Endodermal cell (in vitro differentiated cells): ENCODE results near the gene KLF1. TPM values are rescaled to one million over a fixed set of nuclear protein-coding genes. Genes with fewer than 3 reads are reported as not detected.
"Not testable (repeated sequence)": the region's sequence is repeated elsewhere in the genome, so short reads cannot be mapped to it uniquely, and the experiment has no call there.

ENCODE experiments used
- DNase-seq: peaks from one replicate; pipeline ENCODE4 v3.0.0-alpha.2; 2017
- H3K27ac ChIP-seq: 2 replicates; pipeline ENCODE4 v1.5.1; 2013; ENCODE audit warnings: mild to moderate bottlenecking, low read depth, low read length, moderate library complexity
- H3K27me3 ChIP-seq: 2 replicates; pipeline ENCODE4 v1.6.1; 2013; ENCODE audit warnings: mild to moderate bottlenecking, low read length, moderate library complexity; ENCODE audit not compliant: insufficient read depth, control insufficient read depth, poor library complexity, severe bottlenecking
- H3K36me3 ChIP-seq: 2 replicates; pipeline ENCODE4 v1.7.0; 2013; ENCODE audit warnings: mild to moderate bottlenecking, low read length, moderate library complexity; ENCODE audit not compliant: control insufficient read depth, insufficient read depth
- H3K4me1 ChIP-seq: one replicate; pipeline ENCODE4 v1.7.0; 2013; ENCODE audit warnings: low read length; ENCODE audit not compliant: control insufficient read depth, insufficient read depth
- H3K4me3 ChIP-seq: 2 replicates; pipeline ENCODE4 v1.5.1; 2013; ENCODE audit warnings: mild to moderate bottlenecking, low read length, moderate library complexity
- H3K9ac ChIP-seq: 2 replicates; pipeline ENCODE4 v1.6.1; 2013; ENCODE audit warnings: mild to moderate bottlenecking, low read length, moderate library complexity; ENCODE audit not compliant: poor library complexity, severe bottlenecking; ENCODE audit errors: extremely low read depth
- H3K9me3 ChIP-seq: 2 replicates; pipeline ENCODE4 v1.6.1; 2013; ENCODE audit warnings: mild to moderate bottlenecking, low read length, moderate library complexity; ENCODE audit not compliant: control insufficient read depth
- H3K27ac Mint-ChIP-seq: 2 replicates; pipeline ENCODE4 v1.8.0; 2020; ENCODE audit warnings: mixed read lengths
- H3K27me3 Mint-ChIP-seq: 2 replicates; pipeline ENCODE4 v1.8.0; 2021; ENCODE audit warnings: mild to moderate bottlenecking, mixed read lengths; ENCODE audit not compliant: insufficient read depth
- H3K36me3 Mint-ChIP-seq: 2 replicates; pipeline ENCODE4 v1.8.0; 2020; ENCODE audit warnings: low read depth, mixed read lengths
- H3K4me1 Mint-ChIP-seq: 2 replicates; pipeline ENCODE4 v1.8.0; 2020; ENCODE audit warnings: mixed read lengths
- H3K4me3 Mint-ChIP-seq: 2 replicates; pipeline ENCODE4 v1.8.0; 2020; ENCODE audit warnings: mild to moderate bottlenecking, moderate library complexity, mixed read lengths
- H3K9me3 Mint-ChIP-seq: 2 replicates; pipeline ENCODE4 v1.8.0; 2020; ENCODE audit warnings: mild to moderate bottlenecking, mixed read lengths
- WGBS, 2 experiments: methylation state at CpG; one replicate each; pipeline versions ENCODE4 v1.1.5 to v1.1.7; 2013; ENCODE audit warnings: missing lambda C conversion rate in 2 of 2, mixed read lengths in 1 of 2; ENCODE audit not compliant: insufficient coverage in 1 of 2, insufficient read length in 1 of 2; 5-methylcytosine and 5-hydroxymethylcytosine counted together
- total RNA-seq, 2 donors: library from RNA; stranded (reverse); fragmentation: NEBNext Ultra II Directional in 1 of 2; extraction: Animal tissue kit (Norgen Biotek cat#: 25700) in 1 of 2; gene quantifications; 2 replicates in 1 of 2; 3 replicates in 1 of 2; pipeline ENCODE4 v1.2.1, GENCODE V29; 2021
- TF ChIP-seq, protein P1 (sequence below): fragments of 200-600 bp; sonication (generic); conservative IDR thresholded peaks from 2 replicates; pipeline ENCODE4 v1.5.0; 2021; ENCODE audit warnings: antibody characterized with exemption, mild to moderate bottlenecking

KLF1 gene
- total RNA-seq, 2 donors from 2014 or later, result 0.91 to 1.0 TPM

DNA sequence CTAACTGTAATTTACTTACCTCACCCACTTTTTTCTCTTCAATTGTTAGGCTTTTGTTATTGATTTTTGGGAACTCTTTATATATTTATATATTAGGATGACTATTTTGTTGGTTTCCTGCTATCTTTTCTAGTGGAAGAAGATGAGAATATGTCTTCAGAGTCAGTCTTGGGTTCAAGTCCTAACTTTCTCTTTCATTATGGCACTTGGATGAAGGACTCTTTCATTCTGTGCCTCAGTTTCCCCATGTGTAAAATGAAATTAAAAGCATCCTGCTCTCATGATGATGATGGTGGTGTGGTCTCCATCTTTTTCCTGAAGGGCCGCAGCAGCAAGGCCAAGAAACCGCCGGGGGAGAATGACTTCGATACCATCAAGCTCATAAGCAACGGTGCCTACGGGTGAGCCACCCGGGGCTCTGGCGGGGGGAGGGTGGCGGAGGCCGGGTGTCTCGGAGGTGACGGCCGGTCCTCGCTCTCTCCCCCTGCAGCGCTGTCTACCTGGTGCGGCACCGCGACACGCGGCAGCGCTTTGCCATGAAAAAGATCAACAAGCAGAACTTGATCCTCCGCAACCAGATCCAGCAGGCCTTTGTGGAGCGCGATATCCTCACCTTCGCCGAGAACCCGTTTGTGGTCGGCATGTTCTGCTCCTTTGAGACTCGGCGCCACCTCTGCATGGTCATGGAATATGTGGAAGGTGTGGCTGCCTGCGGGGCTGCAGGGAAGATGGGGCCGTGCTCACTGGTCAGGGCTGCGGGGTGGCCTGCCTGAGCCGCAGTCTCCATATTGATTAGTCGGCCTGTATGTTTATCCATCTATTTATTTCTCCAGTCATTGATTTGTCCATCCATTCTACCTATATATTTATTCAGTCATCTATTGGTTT, 28.7 kb downstream of the KLF1 start:
- Mint-ChIP-seq H3K4me3 (no peak overlapping the region), H3K9me3 (peaks cover 3% of the 10 kb centered on the region), H3K36me3 (peaks cover 8% of the 10 kb centered on the region), H3K27ac (no peak overlapping the region), H3K4me1 (no peaks in the 10 kb centered on the region), H3K27me3 (peaks cover 2% of the 10 kb centered on the region)
- WGBS, 2 experiments, result 95 to 96% methylated on average over 24 to 35 of the region's 35 CpGs
- no peaks in the 10 kb centered on the region for H3K9me3 ChIP-seq
- H3K9ac ChIP-seq, result no peak overlapping the region
- H3K36me3 ChIP-seq, result no peaks in the 10 kb centered on the region
- no peaks in the 10 kb centered on the region for H3K27me3 ChIP-seq
- no peak overlapping the region for H3K27ac ChIP-seq
- no peaks in the 10 kb centered on the region for H3K4me1 ChIP-seq
- TF ChIP-seq, protein P1, sequence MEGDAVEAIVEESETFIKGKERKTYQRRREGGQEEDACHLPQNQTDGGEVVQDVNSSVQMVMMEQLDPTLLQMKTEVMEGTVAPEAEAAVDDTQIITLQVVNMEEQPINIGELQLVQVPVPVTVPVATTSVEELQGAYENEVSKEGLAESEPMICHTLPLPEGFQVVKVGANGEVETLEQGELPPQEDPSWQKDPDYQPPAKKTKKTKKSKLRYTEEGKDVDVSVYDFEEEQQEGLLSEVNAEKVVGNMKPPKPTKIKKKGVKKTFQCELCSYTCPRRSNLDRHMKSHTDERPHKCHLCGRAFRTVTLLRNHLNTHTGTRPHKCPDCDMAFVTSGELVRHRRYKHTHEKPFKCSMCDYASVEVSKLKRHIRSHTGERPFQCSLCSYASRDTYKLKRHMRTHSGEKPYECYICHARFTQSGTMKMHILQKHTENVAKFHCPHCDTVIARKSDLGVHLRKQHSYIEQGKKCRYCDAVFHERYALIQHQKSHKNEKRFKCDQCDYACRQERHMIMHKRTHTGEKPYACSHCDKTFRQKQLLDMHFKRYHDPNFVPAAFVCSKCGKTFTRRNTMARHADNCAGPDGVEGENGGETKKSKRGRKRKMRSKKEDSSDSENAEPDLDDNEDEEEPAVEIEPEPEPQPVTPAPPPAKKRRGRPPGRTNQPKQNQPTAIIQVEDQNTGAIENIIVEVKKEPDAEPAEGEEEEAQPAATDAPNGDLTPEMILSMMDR, result no peak
- no peak overlapping the region for H3K4me3 ChIP-seq
- DNase-seq, result no peak

DNA sequence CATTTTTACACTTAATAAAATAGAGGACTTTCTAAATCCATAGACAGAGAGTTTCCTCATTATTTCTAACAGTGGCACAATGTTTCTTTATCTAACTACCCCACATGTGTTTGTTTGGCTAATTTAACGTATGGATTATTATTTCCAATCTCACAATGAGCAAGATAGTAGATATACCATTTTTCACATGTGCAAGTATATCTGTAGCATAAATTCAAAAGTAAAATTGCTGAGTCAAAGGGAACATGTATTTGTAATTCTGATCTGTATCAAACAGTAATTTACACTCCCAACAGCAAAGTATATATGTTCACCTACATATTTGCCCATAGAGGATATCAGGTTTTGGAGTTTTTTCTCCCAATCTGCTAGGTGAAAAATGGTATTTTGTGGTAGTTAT, 30.3 kb downstream of the KLF1 start:
- Histone ChIP-seq H3K4me3 (no peak overlapping the region), H3K4me1 (no peaks in the 10 kb centered on the region), H3K27me3 (no peaks in the 10 kb centered on the region), H3K9ac (no peak overlapping the region), H3K27ac (no peak overlapping the region), H3K9me3 (no peaks in the 10 kb centered on the region), H3K36me3 (no peaks in the 10 kb centered on the region)
- Mint-ChIP-seq H3K4me3 (no peak overlapping the region), H3K9me3 (peaks cover 3% of the 10 kb centered on the region), H3K27me3 (no peaks in the 10 kb centered on the region), H3K27ac (no peak overlapping the region), H3K36me3 (peaks cover 8% of the 10 kb centered on the region), H3K4me1 (no peaks in the 10 kb centered on the region)
- DNase-seq, result no peak
- no CpG with 5 or more reads among the region's 1 CpG for WGBS, 2 experiments
- TF ChIP-seq, protein P1, result no peak

DNA sequence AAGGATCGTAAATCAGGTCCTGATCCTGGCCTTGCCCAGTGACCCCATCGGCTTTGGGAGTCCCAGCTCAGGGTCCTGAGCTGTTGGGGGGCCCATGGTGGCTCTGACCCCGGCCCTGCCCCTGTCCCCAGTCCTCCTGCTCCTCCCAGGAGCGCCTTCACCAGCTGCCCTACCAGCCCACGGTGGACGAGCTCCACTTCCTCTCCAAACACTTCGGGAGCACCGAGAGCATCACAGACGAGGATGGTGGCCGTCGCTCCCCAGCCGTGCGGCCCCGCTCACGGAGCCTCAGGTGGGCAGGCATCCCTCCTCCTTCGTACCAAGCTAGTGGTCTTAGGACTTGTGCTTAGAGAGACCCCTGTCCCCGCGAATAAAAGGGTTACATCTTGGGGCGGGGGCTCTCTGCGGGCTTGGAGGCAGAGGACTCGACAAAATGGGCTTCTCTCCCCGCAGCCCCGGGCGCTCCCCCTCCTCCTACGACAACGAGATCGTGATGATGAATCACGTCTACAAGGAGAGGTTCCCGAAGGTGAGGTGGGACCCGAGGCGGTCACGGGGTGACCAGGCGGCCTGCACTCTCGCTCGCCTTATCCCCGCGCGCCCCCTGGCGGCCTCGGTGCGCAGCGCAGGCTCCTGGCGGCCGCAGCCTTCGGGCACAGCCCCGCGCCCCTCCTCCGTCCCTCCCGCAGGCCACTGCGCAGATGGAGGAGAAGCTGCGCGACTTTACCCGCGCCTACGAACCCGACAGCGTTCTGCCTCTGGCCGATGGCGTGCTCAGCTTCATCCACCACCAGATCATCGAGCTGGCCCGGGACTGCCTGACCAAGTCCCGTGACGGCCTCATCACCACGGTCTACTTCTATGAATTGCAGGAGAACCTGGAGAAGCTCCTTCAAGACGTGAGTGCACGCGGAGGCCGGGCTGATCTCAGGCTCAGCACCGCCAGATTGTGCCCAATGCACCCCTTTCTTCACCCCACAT, 39.6 kb downstream of the KLF1 start:
- no peak overlapping the region for H3K9ac ChIP-seq
- H3K36me3 Mint-ChIP-seq, result no peaks in the 10 kb centered on the region
- no peaks in the 10 kb centered on the region for H3K36me3 ChIP-seq
- no peaks in the 10 kb centered on the region for H3K9me3 Mint-ChIP-seq
- peaks cover 31% of the 10 kb centered on the region for H3K27me3 Mint-ChIP-seq
- H3K4me3 Mint-ChIP-seq, result peak overlapping the region; percentile 26
- H3K4me3 ChIP-seq, result no peak overlapping the region
- H3K9me3 ChIP-seq, result no peaks in the 10 kb centered on the region
- H3K27ac Mint-ChIP-seq, result peak overlapping the region; percentile 35
- H3K4me1 Mint-ChIP-seq, result no peaks in the 10 kb centered on the region
- peak; percentile 98 for DNase-seq
- no peak overlapping the region for H3K27ac ChIP-seq
- no peaks in the 10 kb centered on the region for H3K4me1 ChIP-seq
- peaks cover 4% of the 10 kb centered on the region for H3K27me3 ChIP-seq
- TF ChIP-seq, protein P1, result peak; percentile 100
- WGBS, 2 experiments, result 32 to 48% methylated on average over 35 to 69 of the region's 69 CpGs

DNA sequence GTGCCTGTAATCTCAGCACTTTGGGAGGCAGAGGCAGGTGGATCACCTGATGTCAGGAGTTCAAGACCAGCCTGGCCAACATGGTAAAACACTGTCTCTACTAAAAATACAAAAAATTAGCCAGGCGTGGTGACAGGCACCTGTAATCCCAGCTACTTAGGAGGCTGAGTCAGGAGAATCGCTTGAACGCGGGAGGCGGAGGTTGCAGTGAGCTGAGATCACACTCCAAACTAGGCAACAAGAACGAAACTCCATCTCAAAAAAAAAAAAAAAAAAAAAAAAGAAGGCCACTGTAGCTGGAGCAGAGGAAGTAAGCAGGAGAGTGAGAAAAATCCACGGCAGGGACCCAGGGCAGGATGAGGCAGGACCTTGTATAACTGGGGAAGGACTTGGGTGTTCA, 40.4 kb downstream of the KLF1 start:
- not testable (repeated sequence) for H3K9me3 ChIP-seq, H3K36me3 ChIP-seq, H3K4me1 ChIP-seq, H3K4me3 Mint-ChIP-seq, DNase-seq, H3K27ac ChIP-seq, H3K4me1 Mint-ChIP-seq, H3K9me3 Mint-ChIP-seq, H3K27ac Mint-ChIP-seq, H3K4me3 ChIP-seq, H3K9ac ChIP-seq, H3K36me3 Mint-ChIP-seq, H3K27me3 ChIP-seq
- WGBS, 2 experiments, result 92% methylated on average over 7 of the region's 7 CpGs; no CpG with 5 or more reads in 1 of the 2 experiments
- peaks cover 36% of the 10 kb centered on the region for H3K27me3 Mint-ChIP-seq
